ENCODE data around the gene IDH3A. TPM values are rescaled to one million over a fixed set of nuclear protein-coding genes. Genes with fewer than 3 reads are reported as not detected.

Gene IDH3A
- total and polyA plus RNA-seq, 8 donors = 35.8 to 81.1 (median 49.6) TPM

- H3K27me3 ChIP-seq = peaks cover 0 to 9% of the 10 kb centered on the region in 2 donors
- no peaks in the 10 kb centered on the region for H3K36me3 ChIP-seq
- H3K27ac ChIP-seq = no peak overlapping the region
- no peak for DNase-seq
- intact Hi-C loops (cut with DNase I) = no loop called here
- no peak for ATAC-seq
- TF ChIP-seq CTCF (IDR thresholded peaks at IDR 0.05) = no peak
- no peaks in the 10 kb centered on the region for H3K9me3 ChIP-seq
- peaks cover 7 to 16% of the 10 kb centered on the region in 2 donors for H3K4me1 ChIP-seq
- no peak overlapping the region for H3K4me3 ChIP-seq
Measured at GRCh38 chr15:78127882-78128281, 21.3 kb upstream of the IDH3A start.

- H3K36me3 ChIP-seq = no peaks in the 10 kb centered on the region
- no peak for TF ChIP-seq CTCF (IDR thresholded peaks at IDR 0.05)
- intact Hi-C loops (cut with DNase I) = no loop called here
- H3K27me3 ChIP-seq = peaks cover 0 to 9% of the 10 kb centered on the region in 2 donors
- H3K9me3 ChIP-seq = no peaks in the 10 kb centered on the region
- H3K4me1 ChIP-seq = peaks cover 7 to 22% of the 10 kb centered on the region in 2 donors
- no peak overlapping the region for H3K27ac ChIP-seq
- H3K4me3 ChIP-seq = no peak overlapping the region
- DNase-seq (peak in 1 of 4 donors; percentile 24), ATAC-seq (no peak)
Measured at GRCh38 chr15:78129077-78129750, 19.9 kb upstream of the IDH3A start.

GRCh38 chr15:78129751-78130287 lies 19.3 kb upstream of the IDH3A start:
- Histone ChIP-seq H3K4me1 (peaks cover 7 to 22% of the 10 kb centered on the region in 2 donors), H3K36me3 (no peaks in the 10 kb centered on the region), H3K27me3 (peaks cover 0 to 9% of the 10 kb centered on the region in 2 donors), H3K4me3 (no peak overlapping the region), H3K9me3 (no peaks in the 10 kb centered on the region), H3K27ac (no peak overlapping the region)
- DNase-seq (no peak), ATAC-seq (no peak)
- no peak for TF ChIP-seq CTCF (IDR thresholded peaks at IDR 0.05)
- intact Hi-C loops (cut with DNase I) = no loop called here

GRCh38 chr15:78130466-78131294 lies 18.5 kb upstream of the IDH3A start:
- H3K27ac ChIP-seq = peak overlapping the region in 1 of 2 donors; percentile 77
- H3K27me3 ChIP-seq = peaks cover 0 to 9% of the 10 kb centered on the region in 2 donors
- TF ChIP-seq CTCF (IDR thresholded peaks at IDR 0.05) = no peak
- intact Hi-C loops (cut with DNase I) = no loop called here
- no peak for DNase-seq
- no peaks in the 10 kb centered on the region for H3K9me3 ChIP-seq
- no peak for ATAC-seq
- H3K36me3 ChIP-seq = no peaks in the 10 kb centered on the region
- peak overlapping the region; percentile 53 to 67 for H3K4me3 ChIP-seq
- peaks cover 7 to 22% of the 10 kb centered on the region in 2 donors for H3K4me1 ChIP-seq
